NCI-H187 treated with DMSO at 0.1 percent for 48 hours (cell line): ENCODE results near the gene MLLT10.

Experiments
- DNase-seq: peaks from one replicate; lab custom pipeline; 2025; lab: John Stamatoyannopoulos, UW

The MLLT10 gene

GRCh38 chr10:21501731-21502347, 32.2 kb upstream of the MLLT10 start:
- DNase-seq = no peak

- DNase-seq = no peak
Measured at GRCh38 chr10:21502348-21502740, 31.7 kb upstream of the MLLT10 start.

GRCh38 chr10:21503542-21503941, 30.5 kb upstream of the MLLT10 start:
- no peak for DNase-seq

GRCh38 chr10:21505711-21506278, 28.2 kb upstream of the MLLT10 start:
- no peak for DNase-seq

GRCh38 chr10:21506351-21506750, 27.7 kb upstream of the MLLT10 start:
- no peak for DNase-seq

GRCh38 chr10:21507150-21507549, 26.9 kb upstream of the MLLT10 start:
- DNase-seq = no peak

GRCh38 chr10:21508706-21509331, 25.2 kb upstream of the MLLT10 start:
- no peak for DNase-seq

GRCh38 chr10:21509341-21510240, 24.4 kb upstream of the MLLT10 start:
- DNase-seq = no peak

GRCh38 chr10:21510241-21511094, 23.6 kb upstream of the MLLT10 start:
- DNase-seq = no peak

- DNase-seq = no peak
Measured at GRCh38 chr10:21511095-21511570, 22.9 kb upstream of the MLLT10 start.

- no peak for DNase-seq
Measured at GRCh38 chr10:21511946-21512572, 22.0 kb upstream of the MLLT10 start.

GRCh38 chr10:21512573-21513404, 21.2 kb upstream of the MLLT10 start:
- no peak for DNase-seq

- no peak for DNase-seq
Measured at GRCh38 chr10:21513405-21513788, 20.6 kb upstream of the MLLT10 start.

- no peak for DNase-seq
Measured at GRCh38 chr10:21514129-21514817, 19.8 kb upstream of the MLLT10 start.

- DNase-seq = no peak
Measured at GRCh38 chr10:21514818-21515351, 19.1 kb upstream of the MLLT10 start.

GRCh38 chr10:21515361-21516241, 18.4 kb upstream of the MLLT10 start:
- DNase-seq = no peak

GRCh38 chr10:21516242-21517131, 17.5 kb upstream of the MLLT10 start:
- DNase-seq = no peak
